Smooth muscle cell (in vitro differentiated cells): ENCODE data around the gene IQCM. TPM values are rescaled to one million over a fixed set of nuclear protein-coding genes. Genes with fewer than 3 reads are reported as not detected.
A peak's percentile ranks its signal among the peaks of the same experiment; 100 is the strongest.

Source experiments
- DNase-seq: peaks from one replicate; lab custom pipeline; 2025; ENCODE audit not compliant: unreplicated experiment; lab: John Stamatoyannopoulos, UW
- H2AFZ ChIP-seq: fragments of 200-600 bp; sonication (generic); 2 replicates; pipeline ENCODE4 v1.6.0; 2016; ENCODE audit warnings: antibody characterized with exemption, low read depth, mild to moderate bottlenecking
- H3F3A ChIP-seq: fragments of 200-600 bp; sonication (generic); 2 replicates; pipeline ENCODE4 v1.6.0; 2017; ENCODE audit warnings: antibody characterized with exemption, low read depth
- H3K27ac ChIP-seq: fragments of 200-600 bp; sonication (generic); 2 replicates; pipeline ENCODE4 v1.5.1; 2016; ENCODE audit warnings: low read depth, mild to moderate bottlenecking
- H3K27me3 ChIP-seq: fragments of 200-600 bp; sonication (generic); 2 replicates; pipeline ENCODE4 v1.6.1; 2016; ENCODE audit warnings: low read depth, mild to moderate bottlenecking
- H3K36me3 ChIP-seq: fragments of 200-600 bp; sonication (generic); 2 replicates; pipeline ENCODE4 v1.5.1; 2016; ENCODE audit warnings: low read depth
- H3K4me1 ChIP-seq: fragments of 200-600 bp; sonication (generic); 2 replicates; pipeline ENCODE4 v1.5.1; 2016; ENCODE audit warnings: low read depth
- H3K4me2 ChIP-seq: fragments of 200-600 bp; sonication (generic); 2 replicates; pipeline ENCODE4 v1.6.0; 2016; ENCODE audit warnings: mild to moderate bottlenecking
- H3K4me3 ChIP-seq: fragments of 200-600 bp; sonication (generic); 2 replicates; pipeline ENCODE4 v1.5.1; 2016; ENCODE audit warnings: mild to moderate bottlenecking
- H3K79me2 ChIP-seq: fragments of 200-600 bp; sonication (generic); 2 replicates; pipeline ENCODE4 v1.6.0; 2016; ENCODE audit warnings: low read depth, mild to moderate bottlenecking
- H3K9ac ChIP-seq: fragments of 200-600 bp; sonication (generic); 2 replicates; pipeline ENCODE4 v1.6.0; 2016; ENCODE audit warnings: low read depth
- H3K9me3 ChIP-seq: fragments of 200-600 bp; sonication (generic); replicated peaks from 2 replicates; pipeline ENCODE4 v1.5.1; 2016; ENCODE audit warnings: low read depth
- H4K20me1 ChIP-seq: fragments of 200-600 bp; sonication (generic); 2 replicates; pipeline ENCODE4 v1.6.0; 2016; ENCODE audit warnings: low read depth
- CTCF ChIP-seq: fragments of 200-600 bp; sonication (generic); IDR thresholded peaks from 2 replicates; pipeline ENCODE4 v1.5.1; 2017; ENCODE audit warnings: borderline replicate concordance, mild to moderate bottlenecking, antibody characterized with exemption; ENCODE audit not compliant: insufficient read depth, poor library complexity, severe bottlenecking
- WGBS: methylation state at CpG from one replicate; pipeline ENCODE4 v1.1.7; 2016; ENCODE audit warnings: low lambda C conversion rate; 5-methylcytosine and 5-hydroxymethylcytosine counted together
- polyA plus RNA-seq: library from polyadenylated mRNA; unstranded; fragments of >200 nt; fragmentation: Nextera tagmentation; extraction: Ambion mirVana; gene quantifications from 2 replicates; pipeline ENCODE4 v1.2.1, GENCODE V29; 2016
- total RNA-seq: library from RNA; depleted of rRNA; stranded (reverse); fragments of >200 nt; gene quantifications from 2 replicates; pipeline ENCODE4 v1.2.3, GENCODE V29; 2014

IQCM gene
- total and polyA plus RNA-seq, 2 experiments from 2014 or later: not detected

GRCh38 chr4:149711593-149712365 is 103.9 kb downstream of the IQCM start:
- Histone ChIP-seq H3K27ac (no peak overlapping the region), H2AFZ (no peak overlapping the region), H3K79me2 (no peaks in the 10 kb centered on the region), H3K36me3 (no peaks in the 10 kb centered on the region), H3K4me3 (no peak overlapping the region), H4K20me1 (no peaks in the 10 kb centered on the region), H3K9me3 (no peaks in the 10 kb centered on the region), H3K9ac (no peak overlapping the region), H3F3A (no peaks in the 10 kb centered on the region), H3K4me1 (no peaks in the 10 kb centered on the region), H3K4me2 (no peak overlapping the region), H3K27me3 (no peaks in the 10 kb centered on the region)
- no peak for TF ChIP-seq CTCF
- no peak for DNase-seq
- WGBS: 83% methylated on average over 2 of the region's 2 CpGs

- H3K79me2 ChIP-seq: no peaks in the 10 kb centered on the region
Measured at GRCh38 chr4:149709640-149710039, 106.0 kb downstream of the IQCM start.

GRCh38 chr4:149708513-149709130 is 107.0 kb downstream of the IQCM start:
- Histone ChIP-seq H2AFZ (no peak overlapping the region), H3K27ac (peak overlapping the region; percentile 55), H3K4me1 (no peaks in the 10 kb centered on the region), H3K9me3 (no peaks in the 10 kb centered on the region), H3K27me3 (no peaks in the 10 kb centered on the region), H3F3A (no peaks in the 10 kb centered on the region), H3K36me3 (no peaks in the 10 kb centered on the region), H4K20me1 (no peaks in the 10 kb centered on the region), H3K4me3 (no peak overlapping the region), H3K79me2 (no peaks in the 10 kb centered on the region), H3K9ac (no peak overlapping the region), H3K4me2 (peak overlapping the region; percentile 38)
- 67% methylated on average over 1 of the region's 1 CpG for WGBS
- no peak for TF ChIP-seq CTCF
- no peak for DNase-seq

More at GRCh38 chr4:149709640-149710039, 106.0 kb downstream of the IQCM start:
- Histone ChIP-seq H4K20me1 (no peaks in the 10 kb centered on the region), H3K36me3 (no peaks in the 10 kb centered on the region), H3K4me1 (no peaks in the 10 kb centered on the region), H3K9me3 (no peaks in the 10 kb centered on the region), H3K4me2 (peak overlapping the region; percentile 38), H3K9ac (no peak overlapping the region), H3K4me3 (no peak overlapping the region), H3F3A (no peaks in the 10 kb centered on the region), H3K27me3 (no peaks in the 10 kb centered on the region), H2AFZ (no peak overlapping the region), H3K27ac (peak overlapping the region; percentile 55)
- DNase-seq: no peak
- TF ChIP-seq CTCF: no peak
